K562 (cell line): Measurements from ENCODE around the gene ISG20. TPM values are rescaled to one million over a fixed set of nuclear protein-coding genes. Genes with fewer than 3 reads are reported as not detected.
A peak's percentile ranks its signal among the peaks of the same experiment; 100 is the strongest.

ENCODE experiments used
- BHLHE40 ChIP-seq: IDR thresholded peaks from 2 replicates; pipeline ENCODE4 v1.6.1; 2011; ENCODE audit warnings: low read length, improper control_type of control experiment
- CBX3 ChIP-seq, 2 experiments: IDR thresholded peaks; 1 replicate in 1 of 2; 2 replicates in 1 of 2; pipeline ENCODE4 v1.6.1; 2012; ENCODE audit warnings: inconsistent platforms in 2 of 2, low read length in 2 of 2, borderline replicate concordance in 1 of 2, control low read depth in 1 of 2
- CCAR2 ChIP-seq: fragments of 200-400 bp; formaldehyde crosslinking; IDR thresholded peaks from 2 replicates; pipeline ENCODE4 v1.6.1; 2017; ENCODE audit warnings: mild to moderate bottlenecking, low read depth, low read length
- DDX20 ChIP-seq: fragments of 450-650 bp; IDR thresholded peaks from 2 replicates; pipeline ENCODE4 v1.6.1; 2016; ENCODE audit warnings: missing genetic modification characterization, low read depth, mild to moderate bottlenecking, missing compliant biosample characterization, moderate library complexity
- FOXK2 ChIP-seq, 2 experiments: fragments of 450-650 bp; IDR thresholded peaks in 1 of 2; conservative IDR thresholded peaks in 1 of 2; 2 replicates each; pipeline ENCODE4 v1.6.1; 2016; ENCODE audit warnings: low read depth in 2 of 2, mild to moderate bottlenecking in 1 of 2
- HDAC1 ChIP-seq, 2 experiments: fragments of 450-650 bp; IDR thresholded peaks; 2 replicates each; pipeline ENCODE4 v1.6.1; 2016 to 2017; ENCODE audit warnings: inconsistent platforms in 1 of 2, mild to moderate bottlenecking in 1 of 2, moderate library complexity in 1 of 2
- HMG20B ChIP-seq: fragments of 250-450 bp; sonication (Bioruptor Pico); IDR thresholded peaks from 2 replicates; pipeline ENCODE4 v1.5.0; 2021; ENCODE audit warnings: mild to moderate bottlenecking
- LCOR ChIP-seq: sonication (generic); formaldehyde crosslinking; IDR thresholded peaks from 2 replicates; pipeline ENCODE4 v1.8.0; 2022; ENCODE audit warnings: mild to moderate bottlenecking, missing genetic modification reagents
- SAFB ChIP-seq: fragments of 200-400 bp; formaldehyde crosslinking; IDR thresholded peaks from 2 replicates; pipeline ENCODE4 v1.6.1; 2017; ENCODE audit warnings: low read depth, low read length, borderline replicate concordance
- SMAD2 ChIP-seq: fragments of 150-350 bp; IDR thresholded peaks from 2 replicates; pipeline ENCODE4 v1.6.1; 2014; ENCODE audit warnings: low read depth, mild to moderate bottlenecking, low read length
- SMAD3 ChIP-seq: fragments of 450-650 bp; formaldehyde crosslinking; conservative IDR thresholded peaks from 2 replicates; pipeline ENCODE4 v1.4.0; 2020; ENCODE audit warnings: mild to moderate bottlenecking
- SMARCE1 ChIP-seq: fragments of 450-650 bp; IDR thresholded peaks from 2 replicates; pipeline ENCODE4 v1.7.1; 2016; ENCODE audit warnings: mild to moderate bottlenecking
- TAF1 ChIP-seq: IDR thresholded peaks from 2 replicates; pipeline ENCODE4 v1.6.1; 2011; ENCODE audit warnings: mild to moderate bottlenecking, low read length, moderate library complexity; ENCODE audit not compliant: insufficient read depth, control insufficient read depth, severe bottlenecking; ENCODE audit errors: extremely low read depth
- TCF15 ChIP-seq: fragments of 250-450 bp; sonication (Bioruptor Pico); IDR thresholded peaks from 2 replicates; pipeline ENCODE4 v1.8.0; 2022; ENCODE audit warnings: moderate library complexity, mild to moderate bottlenecking, inconsistent platforms
- TEAD2 ChIP-seq: fragments of 450-650 bp; IDR thresholded peaks from 2 replicates; pipeline ENCODE4 v1.6.1; 2016; ENCODE audit warnings: missing genetic modification characterization, control low read depth, missing compliant biosample characterization
- YY1 ChIP-seq, 3 experiments: IDR thresholded peaks; 2 replicates each; pipeline ENCODE4 v1.6.1; 2011; ENCODE audit warnings: low read length in 2 of 3, mild to moderate bottlenecking in 2 of 3, moderate library complexity in 2 of 3, borderline replicate concordance in 1 of 3, control low read depth in 1 of 3, low read depth in 1 of 3; ENCODE audit not compliant: insufficient read depth in 3 of 3, insufficient replicate concordance in 2 of 3, control insufficient read depth in 1 of 3, insufficient read length in 1 of 3; ENCODE audit errors: extremely low read depth in 1 of 3
- ZNF232 ChIP-seq: sonication (generic); formaldehyde crosslinking; IDR thresholded peaks from 2 replicates; pipeline ENCODE4 v1.8.0; 2022; ENCODE audit warnings: mild to moderate bottlenecking, missing genetic modification reagents
- ZNF75A ChIP-seq: fragments of 450-650 bp; formaldehyde crosslinking; IDR thresholded peaks from 2 replicates; pipeline ENCODE4 v1.4.0; 2020; ENCODE audit warnings: mild to moderate bottlenecking
- polyA plus RNA-seq, 8 experiments: library from polyadenylated mRNA; depleted of rRNA in 4 of 8; stranded (reverse) in 5 of 8; unstranded in 3 of 8; fragments of >200 nt; fragmentation: Nextera tagmentation in 2 of 8; fragmentation: Illumina TruSeq in 1 of 8; extraction: Ambion mirVana in 2 of 8; extraction: Trizol in 1 of 8; gene quantifications; 2 replicates each; pipeline versions ENCODE4 v1.2.1 to v1.2.3, GENCODE V29; 2011 to 2014; ENCODE audit warnings: inconsistent platforms in 1 of 8, missing spikeins in 1 of 8
- total RNA-seq, 7 experiments: library from RNA; depleted of rRNA in 6 of 7; stranded (reverse); fragments of >200 nt in 6 of 7; fragmentation: Illumina TruSeq in 2 of 7; extraction: Trizol in 2 of 7; gene quantifications; 2 replicates each; pipeline versions ENCODE4 v1.2.1 to v1.2.3, GENCODE V29; 2011 to 2021; ENCODE audit warnings: low replicate concordance in 1 of 7
- TF ChIP-seq, protein P1 (sequence below): fragments of 150-350 bp; IDR thresholded peaks from 2 replicates; pipeline ENCODE4 v1.6.1; 2014; ENCODE audit warnings: low read depth, mild to moderate bottlenecking, low read length, borderline replicate concordance
- TF ChIP-seq, protein P2 (sequence below), 2 experiments: fragments of 450-650 bp in 1 of 2; sonication (generic) in 1 of 2; formaldehyde crosslinking in 1 of 2; IDR thresholded peaks in 1 of 2; conservative IDR thresholded peaks in 1 of 2; 2 replicates each; pipeline versions ENCODE4 v1.6.1 to v1.8.1; 2016 to 2023; ENCODE audit warnings: mild to moderate bottlenecking in 2 of 2, moderate library complexity in 2 of 2, inconsistent platforms in 1 of 2, missing genetic modification reagents in 1 of 2
- TF ChIP-seq, protein P3 (sequence below): sonication (generic); formaldehyde crosslinking; IDR thresholded peaks from 2 replicates; pipeline ENCODE4 v1.8.1; 2022; ENCODE audit warnings: missing genetic modification reagents

Gene ISG20
- total and polyA plus RNA-seq, 9 of the 15 experiments (the other 6 are each of a cell fraction or from before 2014, with no cell fraction given) = 0.06 to 2.1 (median 1.00) TPM

GRCh38 chr15:88621789-88622604 lies 16.8 kb upstream of the ISG20 start (continued):
- TF ChIP-seq SMAD3 (CRISPR knock-in tag) (no peak), CBX3 (IDR thresholded peaks at IDR 0.05; ENCODE audit: borderline replicate concordance in 1 of 2, low read length in 2 of 2) (no peak), SAFB (no peak), CCAR2 (no peak), TEAD2 (tag) (no peak), TAF1 (peak; percentile 21), HMG20B (no peak), SMARCE1 (0 out of 2 replicates have a peak, but pooled peaks have one; percentile 9), BHLHE40 (no peak), FOXK2 (conservative IDR thresholded peaks at IDR 0.05 in 1 of 2, IDR thresholded peaks at IDR 0.05 in 1 of 2; ENCODE audit: low read depth in 2 of 2) (peak; percentile 29 to 51; a peak in 2 of 4 replicates), DDX20 (no peak), SMAD2 (no peak), YY1 (IDR thresholded peaks at IDR 0.05; ENCODE audit: borderline replicate concordance in 1 of 3, control insufficient read depth in 1 of 3, extremely low read depth in 1 of 3, insufficient read depth in 3 of 3, insufficient read length in 1 of 3, insufficient replicate concordance in 2 of 3, low read depth in 1 of 3, low read length in 2 of 3) (no peak), ZNF232 (CRISPR knock-in tag) (no peak), TCF15 (CRISPR knock-in tag) (no peak), LCOR (CRISPR knock-in tag) (peak; percentile 68; the same call in 1 of the 2 replicates), ZNF75A (CRISPR knock-in tag) (no peak), HDAC1 (IDR thresholded peaks at IDR 0.05) (peak in 1 of 2 experiments; percentile 48; a peak in 2 of 4 replicates)
- TF ChIP-seq, protein P1, sequence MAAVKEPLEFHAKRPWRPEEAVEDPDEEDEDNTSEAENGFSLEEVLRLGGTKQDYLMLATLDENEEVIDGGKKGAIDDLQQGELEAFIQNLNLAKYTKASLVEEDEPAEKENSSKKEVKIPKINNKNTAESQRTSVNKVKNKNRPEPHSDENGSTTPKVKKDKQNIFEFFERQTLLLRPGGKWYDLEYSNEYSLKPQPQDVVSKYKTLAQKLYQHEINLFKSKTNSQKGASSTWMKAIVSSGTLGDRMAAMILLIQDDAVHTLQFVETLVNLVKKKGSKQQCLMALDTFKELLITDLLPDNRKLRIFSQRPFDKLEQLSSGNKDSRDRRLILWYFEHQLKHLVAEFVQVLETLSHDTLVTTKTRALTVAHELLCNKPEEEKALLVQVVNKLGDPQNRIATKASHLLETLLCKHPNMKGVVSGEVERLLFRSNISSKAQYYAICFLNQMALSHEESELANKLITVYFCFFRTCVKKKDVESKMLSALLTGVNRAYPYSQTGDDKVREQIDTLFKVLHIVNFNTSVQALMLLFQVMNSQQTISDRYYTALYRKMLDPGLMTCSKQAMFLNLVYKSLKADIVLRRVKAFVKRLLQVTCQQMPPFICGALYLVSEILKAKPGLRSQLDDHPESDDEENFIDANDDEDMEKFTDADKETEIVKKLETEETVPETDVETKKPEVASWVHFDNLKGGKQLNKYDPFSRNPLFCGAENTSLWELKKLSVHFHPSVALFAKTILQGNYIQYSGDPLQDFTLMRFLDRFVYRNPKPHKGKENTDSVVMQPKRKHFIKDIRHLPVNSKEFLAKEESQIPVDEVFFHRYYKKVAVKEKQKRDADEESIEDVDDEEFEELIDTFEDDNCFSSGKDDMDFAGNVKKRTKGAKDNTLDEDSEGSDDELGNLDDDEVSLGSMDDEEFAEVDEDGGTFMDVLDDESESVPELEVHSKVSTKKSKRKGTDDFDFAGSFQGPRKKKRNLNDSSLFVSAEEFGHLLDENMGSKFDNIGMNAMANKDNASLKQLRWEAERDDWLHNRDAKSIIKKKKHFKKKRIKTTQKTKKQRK = no peak
- TF ChIP-seq, protein P2, sequence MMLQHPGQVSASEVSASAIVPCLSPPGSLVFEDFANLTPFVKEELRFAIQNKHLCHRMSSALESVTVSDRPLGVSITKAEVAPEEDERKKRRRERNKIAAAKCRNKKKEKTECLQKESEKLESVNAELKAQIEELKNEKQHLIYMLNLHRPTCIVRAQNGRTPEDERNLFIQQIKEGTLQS (IDR thresholded peaks at IDR 0.05) = no peak
- TF ChIP-seq, protein P2 (CRISPR knock-in tag; conservative IDR thresholded peaks at IDR 0.05) = no peak
- TF ChIP-seq, protein P3, sequence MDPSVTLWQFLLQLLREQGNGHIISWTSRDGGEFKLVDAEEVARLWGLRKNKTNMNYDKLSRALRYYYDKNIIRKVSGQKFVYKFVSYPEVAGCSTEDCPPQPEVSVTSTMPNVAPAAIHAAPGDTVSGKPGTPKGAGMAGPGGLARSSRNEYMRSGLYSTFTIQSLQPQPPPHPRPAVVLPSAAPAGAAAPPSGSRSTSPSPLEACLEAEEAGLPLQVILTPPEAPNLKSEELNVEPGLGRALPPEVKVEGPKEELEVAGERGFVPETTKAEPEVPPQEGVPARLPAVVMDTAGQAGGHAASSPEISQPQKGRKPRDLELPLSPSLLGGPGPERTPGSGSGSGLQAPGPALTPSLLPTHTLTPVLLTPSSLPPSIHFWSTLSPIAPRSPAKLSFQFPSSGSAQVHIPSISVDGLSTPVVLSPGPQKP (CRISPR knock-in tag) = no peak
